ENCODE results near the gene CNNM4. TPM values are rescaled to one million over a fixed set of nuclear protein-coding genes. Genes with fewer than 3 reads are reported as not detected.

The CNNM4 gene
- polyA plus RNA-seq, 1 donor = 17.9 TPM

- no peak overlapping the region for H3K4me3 ChIP-seq (ENCODE audit: low read length)
- no CpG with 5 or more reads among the region's 12 CpGs for WGBS (ENCODE audit: insufficient coverage, low lambda C conversion rate)
- no peak for DNase-seq
These were observed 49.5 kb downstream of the CNNM4 start for GRCh38 chr2:96809951-96810782.

GRCh38 chr2:96810783-96811192 is 50.1 kb downstream of the CNNM4 start:
- Histone ChIP-seq H3K27ac (ENCODE audit: low read length) (no peak overlapping the region), H3K9me3 (ENCODE audit: control insufficient read depth, low read depth, low read length) (no peaks in the 10 kb centered on the region), H3K4me1 (ENCODE audit: control insufficient read depth, insufficient read depth, low read length) (peaks cover 24% of the 10 kb centered on the region), H3K4me3 (ENCODE audit: low read length) (no peak overlapping the region), H3K36me3 (ENCODE audit: control insufficient read depth, insufficient read depth, low read length) (peaks cover 36% of the 10 kb centered on the region), H3K27me3 (ENCODE audit: control insufficient read depth, insufficient read depth, low read length) (no peaks in the 10 kb centered on the region)
- DNase-seq = no peak
- no CpG with 5 or more reads among the region's 5 CpGs for WGBS (ENCODE audit: insufficient coverage, low lambda C conversion rate)

More at GRCh38 chr2:96809951-96810782, 49.5 kb downstream of the CNNM4 start:
- Histone ChIP-seq H3K9me3 (ENCODE audit: control insufficient read depth, low read depth, low read length) (no peaks in the 10 kb centered on the region), H3K27me3 (ENCODE audit: control insufficient read depth, insufficient read depth, low read length) (no peaks in the 10 kb centered on the region), H3K4me1 (ENCODE audit: control insufficient read depth, insufficient read depth, low read length) (peaks cover 22% of the 10 kb centered on the region), H3K36me3 (ENCODE audit: control insufficient read depth, insufficient read depth, low read length) (peaks cover 36% of the 10 kb centered on the region), H3K27ac (ENCODE audit: low read length) (no peak overlapping the region)

GRCh38 chr2:96811917-96812316 is 51.2 kb downstream of the CNNM4 start:
- H3K27ac ChIP-seq (ENCODE audit: low read length) = no peak overlapping the region
- no CpG with 5 or more reads among the region's 3 CpGs for WGBS (ENCODE audit: insufficient coverage, low lambda C conversion rate)

GRCh38 chr2:96813656-96814055 is 53.0 kb downstream of the CNNM4 start:
- peak overlapping the region; percentile 50 for H3K27ac ChIP-seq (ENCODE audit: low read length)
- H3K4me3 ChIP-seq (ENCODE audit: low read length) = no peak overlapping the region
- DNase-seq = peak; percentile 68 to 87
- H3K9me3 ChIP-seq (ENCODE audit: control insufficient read depth, low read depth, low read length) = no peaks in the 10 kb centered on the region
- H3K36me3 ChIP-seq (ENCODE audit: control insufficient read depth, insufficient read depth, low read length) = peaks cover 34% of the 10 kb centered on the region
- WGBS (ENCODE audit: insufficient coverage, low lambda C conversion rate) = 60% methylated on average over 1 of the region's 4 CpGs
- no peaks in the 10 kb centered on the region for H3K27me3 ChIP-seq (ENCODE audit: control insufficient read depth, insufficient read depth, low read length)
- H3K4me1 ChIP-seq (ENCODE audit: control insufficient read depth, insufficient read depth, low read length) = peaks cover 39% of the 10 kb centered on the region

More at GRCh38 chr2:96811917-96812316, 51.2 kb downstream of the CNNM4 start:
- Histone ChIP-seq H3K9me3 (ENCODE audit: control insufficient read depth, low read depth, low read length) (no peaks in the 10 kb centered on the region), H3K36me3 (ENCODE audit: control insufficient read depth, insufficient read depth, low read length) (peaks cover 36% of the 10 kb centered on the region), H3K27me3 (ENCODE audit: control insufficient read depth, insufficient read depth, low read length) (no peaks in the 10 kb centered on the region), H3K4me1 (ENCODE audit: control insufficient read depth, insufficient read depth, low read length) (peaks cover 24% of the 10 kb centered on the region), H3K4me3 (ENCODE audit: low read length) (no peak overlapping the region)
- DNase-seq = no peak

- Histone ChIP-seq H3K4me3 (ENCODE audit: low read length) (peak overlapping the region; percentile 77), H3K36me3 (ENCODE audit: control insufficient read depth, insufficient read depth, low read length) (peaks cover 22% of the 10 kb centered on the region), H3K9me3 (ENCODE audit: control insufficient read depth, low read depth, low read length) (no peaks in the 10 kb centered on the region), H3K27ac (ENCODE audit: low read length) (peak overlapping the region; percentile 86), H3K27me3 (ENCODE audit: control insufficient read depth, insufficient read depth, low read length) (no peaks in the 10 kb centered on the region), H3K4me1 (ENCODE audit: control insufficient read depth, insufficient read depth, low read length) (peaks cover 55% of the 10 kb centered on the region)
- DNase-seq = peak; percentile 30 to 60
- WGBS (ENCODE audit: insufficient coverage, low lambda C conversion rate) = no CpG with 5 or more reads among the region's 60 CpGs
These were observed 54.8 kb downstream of the CNNM4 start for GRCh38 chr2:96815326-96816126.

- H3K9me3 ChIP-seq (ENCODE audit: control insufficient read depth, low read depth, low read length) = no peaks in the 10 kb centered on the region
- H3K27ac ChIP-seq (ENCODE audit: low read length) = peak within 1 kb of the TSS; percentile 86
- H3K27me3 ChIP-seq (ENCODE audit: control insufficient read depth, insufficient read depth, low read length) = no peaks in the 10 kb centered on the region
- no CpG with 5 or more reads among the region's 103 CpGs for WGBS (ENCODE audit: insufficient coverage, low lambda C conversion rate)
- peak; percentile 92 to 97 for DNase-seq
- H3K36me3 ChIP-seq (ENCODE audit: control insufficient read depth, insufficient read depth, low read length) = peaks cover 15% of the 10 kb centered on the region
- peaks cover 56% of the 10 kb centered on the region for H3K4me1 ChIP-seq (ENCODE audit: control insufficient read depth, insufficient read depth, low read length)
- H3K4me3 ChIP-seq (ENCODE audit: low read length) = peak within 1 kb of the TSS; percentile 77
These were observed 55.6 kb downstream of the CNNM4 start, which contains the start of gene CNNM3 for GRCh38 chr2:96816127-96816835. Gene CNNM3, plus strand, starts transcription at chr2:96816268. Its CDS starts 10 bp downstream, at chr2:96816278.

- Histone ChIP-seq H3K4me1 (ENCODE audit: control insufficient read depth, insufficient read depth, low read length) (peaks cover 59% of the 10 kb centered on the region), H3K4me3 (ENCODE audit: low read length) (peak overlapping the region; percentile 56), H3K27me3 (ENCODE audit: control insufficient read depth, insufficient read depth, low read length) (no peaks in the 10 kb centered on the region), H3K27ac (ENCODE audit: low read length) (no peak overlapping the region), H3K9me3 (ENCODE audit: control insufficient read depth, low read depth, low read length) (no peaks in the 10 kb centered on the region), H3K36me3 (ENCODE audit: control insufficient read depth, insufficient read depth, low read length) (peaks cover 10% of the 10 kb centered on the region)
- peak in 1 of 2 donors; percentile 38 for DNase-seq
- no CpG with 5 or more reads among the region's 89 CpGs for WGBS (ENCODE audit: insufficient coverage, low lambda C conversion rate)
These were observed 56.4 kb downstream of the CNNM4 start for GRCh38 chr2:96816836-96817702.

GRCh38 chr2:96817882-96818281 is 57.2 kb downstream of the CNNM4 start:
- H3K27me3 ChIP-seq (ENCODE audit: control insufficient read depth, insufficient read depth, low read length) = no peaks in the 10 kb centered on the region
- no peaks in the 10 kb centered on the region for H3K9me3 ChIP-seq (ENCODE audit: control insufficient read depth, low read depth, low read length)
- peaks cover 62% of the 10 kb centered on the region for H3K4me1 ChIP-seq (ENCODE audit: control insufficient read depth, insufficient read depth, low read length)
- no peak overlapping the region for H3K27ac ChIP-seq (ENCODE audit: low read length)
- no peak for DNase-seq
- H3K4me3 ChIP-seq (ENCODE audit: low read length) = peak overlapping the region; percentile 56
- WGBS (ENCODE audit: insufficient coverage, low lambda C conversion rate) = no CpG with 5 or more reads among the region's 8 CpGs
- H3K36me3 ChIP-seq (ENCODE audit: control insufficient read depth, insufficient read depth, low read length) = peaks cover 11% of the 10 kb centered on the region

- no CpG with 5 or more reads among the region's 10 CpGs for WGBS (ENCODE audit: insufficient coverage, low lambda C conversion rate)
- H3K27ac ChIP-seq (ENCODE audit: low read length) = peak overlapping the region; percentile 47
These were observed 58.6 kb downstream of the CNNM4 start for GRCh38 chr2:96819128-96819875.

More at GRCh38 chr2:96819128-96819875, 58.6 kb downstream of the CNNM4 start:
- Histone ChIP-seq H3K4me1 (ENCODE audit: control insufficient read depth, insufficient read depth, low read length) (peaks cover 58% of the 10 kb centered on the region), H3K27me3 (ENCODE audit: control insufficient read depth, insufficient read depth, low read length) (no peaks in the 10 kb centered on the region), H3K9me3 (ENCODE audit: control insufficient read depth, low read depth, low read length) (no peaks in the 10 kb centered on the region), H3K4me3 (ENCODE audit: low read length) (peak overlapping the region; percentile 25), H3K36me3 (ENCODE audit: control insufficient read depth, insufficient read depth, low read length) (peaks cover 19% of the 10 kb centered on the region)
- peak; percentile 92 to 95 for DNase-seq

All from large intestine (tissue), 3 donors.